OCI-LY1 (cell line): Measurements from ENCODE around the gene ALG3.

Experiments used
- H2AFZ ChIP-seq: fragments of 200-600 bp; sonication (generic), shearing (Covaris generic); 2 replicates; pipeline ENCODE4 v1.6.0; 2014; ENCODE audit warnings: antibody characterized with exemption, mild to moderate bottlenecking, low read length
- H3F3A ChIP-seq: fragments of 200-600 bp; sonication (generic), shearing (Covaris generic); 2 replicates; pipeline ENCODE4 v1.6.0; 2014; ENCODE audit warnings: mild to moderate bottlenecking, antibody characterized with exemption, low read length, moderate library complexity; ENCODE audit not compliant: insufficient read depth
- H3K27ac ChIP-seq: fragments of 200-600 bp; sonication (generic); 2 replicates; pipeline ENCODE4 v1.5.1; 2014; ENCODE audit warnings: low read length, mixed run types, mild to moderate bottlenecking, low read depth; ENCODE audit not compliant: poor library complexity, severe bottlenecking
- H3K27me3 ChIP-seq: fragments of 200-600 bp; sonication (generic); 2 replicates; pipeline ENCODE4 v1.6.0; 2014; ENCODE audit warnings: antibody characterized with exemption, mild to moderate bottlenecking, low read length, moderate library complexity; ENCODE audit not compliant: insufficient read depth
- H3K36me3 ChIP-seq: fragments of 200-600 bp; sonication (generic); 2 replicates; pipeline ENCODE4 v1.6.1; 2014; ENCODE audit warnings: mild to moderate bottlenecking, antibody characterized with exemption, low read length, moderate library complexity, mixed read lengths; ENCODE audit not compliant: insufficient read depth
- H3K4me1 ChIP-seq: fragments of 200-600 bp; sonication (generic); 2 replicates; pipeline ENCODE4 v1.5.1; 2014; ENCODE audit warnings: mild to moderate bottlenecking, low read length, moderate library complexity; ENCODE audit not compliant: insufficient read depth, severe bottlenecking
- H3K4me2 ChIP-seq: fragments of 200-600 bp; sonication (generic), shearing (Covaris generic); 2 replicates; pipeline ENCODE4 v1.6.1; 2014; ENCODE audit warnings: low read length
- H3K4me3 ChIP-seq: fragments of 200-600 bp; sonication (generic); 2 replicates; pipeline ENCODE4 v1.5.1; 2014; ENCODE audit warnings: low read length, low read depth, mild to moderate bottlenecking, mixed read lengths; ENCODE audit not compliant: poor library complexity, severe bottlenecking
- H3K79me2 ChIP-seq: fragments of 200-600 bp; shearing (Covaris generic); 2 replicates; pipeline ENCODE4 v1.6.1; 2016; ENCODE audit warnings: mixed run types, low read length, mixed read lengths; ENCODE audit not compliant: insufficient read depth
- H3K9ac ChIP-seq: fragments of 200-600 bp; sonication (generic), shearing (Covaris generic); 2 replicates; pipeline ENCODE4 v1.6.1; 2014; ENCODE audit warnings: mild to moderate bottlenecking, low read length, mixed read lengths
- H3K9me2 ChIP-seq: fragments of 200-600 bp; sonication (generic), shearing (Covaris generic); 2 replicates; pipeline ENCODE4 v1.6.1; 2014; ENCODE audit warnings: low read depth, mild to moderate bottlenecking, low read length, mixed read lengths
- H3K9me3 ChIP-seq: fragments of 200-600 bp; shearing (Covaris generic); 2 replicates; pipeline ENCODE4 v1.6.1; 2014; ENCODE audit warnings: low read length, mixed read lengths
- H4K20me1 ChIP-seq: fragments of 200-600 bp; sonication (generic), shearing (Covaris generic); 2 replicates; pipeline ENCODE4 v1.6.0; 2016; ENCODE audit warnings: mild to moderate bottlenecking, low read length; ENCODE audit not compliant: insufficient read depth
- EZH2 ChIP-seq: fragments of 200-600 bp; sonication (generic), shearing (Covaris generic); IDR thresholded peaks from 2 replicates; pipeline ENCODE4 v1.8.0; 2017; ENCODE audit warnings: borderline replicate concordance, mixed run types, mild to moderate bottlenecking, antibody characterized with exemption, low read length, moderate library complexity, mixed read lengths
- TF ChIP-seq, protein P1 (sequence below): fragments of 200-600 bp; sonication (generic), shearing (Covaris generic); IDR thresholded peaks from 2 replicates; pipeline ENCODE4 v1.5.1; 2017; ENCODE audit warnings: mild to moderate bottlenecking, antibody characterized with exemption, low read length, moderate library complexity, mixed read lengths

Gene ALG3

DNA sequence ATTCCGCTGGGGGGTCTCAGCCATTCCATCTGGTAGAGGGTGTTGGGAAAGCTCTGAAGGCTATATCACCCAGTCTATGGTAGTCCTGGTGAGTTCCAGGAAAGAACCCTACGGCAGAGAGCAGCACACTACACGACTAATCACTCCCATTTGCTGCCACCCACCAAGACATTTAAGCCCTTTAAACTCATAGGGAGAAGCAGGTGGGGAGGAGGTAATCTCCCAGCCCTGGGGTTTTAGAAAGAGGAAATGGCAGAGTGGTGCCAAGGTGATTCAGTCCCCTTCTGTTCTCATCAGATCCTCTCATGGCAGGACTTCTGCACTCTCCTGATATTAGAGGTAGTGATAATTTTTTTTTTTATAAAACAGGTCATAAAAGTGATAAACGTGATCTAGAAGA, 29.9 kb downstream of the ALG3 start:
- Histone ChIP-seq H3K9ac (no peak overlapping the region), H4K20me1 (no peaks in the 10 kb centered on the region), H3K4me3 (no peak overlapping the region), H3K36me3 (no peaks in the 10 kb centered on the region), H3K4me2 (no peak overlapping the region), H2AFZ (no peak overlapping the region), H3K79me2 (no peaks in the 10 kb centered on the region), H3K4me1 (no peaks in the 10 kb centered on the region), H3K9me3 (no peaks in the 10 kb centered on the region), H3K27ac (no peak overlapping the region), H3K27me3 (peaks cover 7% of the 10 kb centered on the region; the same call in 1 of the 2 replicates), H3F3A (no peaks in the 10 kb centered on the region), H3K9me2 (no peaks in the 10 kb centered on the region)
- TF ChIP-seq EZH2: no peak

DNA sequence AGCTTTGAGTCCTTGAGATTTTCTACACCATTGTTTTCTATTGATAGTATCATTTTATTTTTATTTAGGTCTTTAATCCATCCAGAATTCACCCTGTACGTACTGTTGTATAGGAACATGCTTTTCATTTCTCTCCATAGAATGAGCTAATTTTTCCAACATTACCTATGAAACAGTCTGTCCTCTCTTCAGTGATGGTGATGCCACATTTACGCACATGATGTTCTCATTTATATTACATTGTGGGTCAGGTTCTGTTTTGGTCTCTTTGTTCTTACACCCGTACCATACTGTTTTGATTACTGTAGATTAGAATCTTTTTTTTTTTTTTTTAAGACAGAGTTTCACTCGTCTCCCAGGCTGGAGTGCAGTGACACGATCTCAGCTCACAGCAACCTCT, 37.0 kb downstream of the ALG3 start:
- H3K9me2 ChIP-seq: no peaks in the 10 kb centered on the region
- H3K4me3 ChIP-seq: no peak overlapping the region
- no peaks in the 10 kb centered on the region for H4K20me1 ChIP-seq
- no peak overlapping the region for H2AFZ ChIP-seq
- H3K4me1 ChIP-seq: no peaks in the 10 kb centered on the region
- no peak overlapping the region for H3K4me2 ChIP-seq
- no peak for TF ChIP-seq EZH2
- TF ChIP-seq, protein P1, sequence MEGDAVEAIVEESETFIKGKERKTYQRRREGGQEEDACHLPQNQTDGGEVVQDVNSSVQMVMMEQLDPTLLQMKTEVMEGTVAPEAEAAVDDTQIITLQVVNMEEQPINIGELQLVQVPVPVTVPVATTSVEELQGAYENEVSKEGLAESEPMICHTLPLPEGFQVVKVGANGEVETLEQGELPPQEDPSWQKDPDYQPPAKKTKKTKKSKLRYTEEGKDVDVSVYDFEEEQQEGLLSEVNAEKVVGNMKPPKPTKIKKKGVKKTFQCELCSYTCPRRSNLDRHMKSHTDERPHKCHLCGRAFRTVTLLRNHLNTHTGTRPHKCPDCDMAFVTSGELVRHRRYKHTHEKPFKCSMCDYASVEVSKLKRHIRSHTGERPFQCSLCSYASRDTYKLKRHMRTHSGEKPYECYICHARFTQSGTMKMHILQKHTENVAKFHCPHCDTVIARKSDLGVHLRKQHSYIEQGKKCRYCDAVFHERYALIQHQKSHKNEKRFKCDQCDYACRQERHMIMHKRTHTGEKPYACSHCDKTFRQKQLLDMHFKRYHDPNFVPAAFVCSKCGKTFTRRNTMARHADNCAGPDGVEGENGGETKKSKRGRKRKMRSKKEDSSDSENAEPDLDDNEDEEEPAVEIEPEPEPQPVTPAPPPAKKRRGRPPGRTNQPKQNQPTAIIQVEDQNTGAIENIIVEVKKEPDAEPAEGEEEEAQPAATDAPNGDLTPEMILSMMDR: no peak
- H3K79me2 ChIP-seq: no peaks in the 10 kb centered on the region
- peaks cover 7% of the 10 kb centered on the region; the same call in 1 of the 2 replicates for H3K27me3 ChIP-seq
- H3K9ac ChIP-seq: no peak overlapping the region
- H3K36me3 ChIP-seq: no peaks in the 10 kb centered on the region
- H3F3A ChIP-seq: no peaks in the 10 kb centered on the region
- no peaks in the 10 kb centered on the region for H3K9me3 ChIP-seq
- no peak overlapping the region for H3K27ac ChIP-seq

DNA sequence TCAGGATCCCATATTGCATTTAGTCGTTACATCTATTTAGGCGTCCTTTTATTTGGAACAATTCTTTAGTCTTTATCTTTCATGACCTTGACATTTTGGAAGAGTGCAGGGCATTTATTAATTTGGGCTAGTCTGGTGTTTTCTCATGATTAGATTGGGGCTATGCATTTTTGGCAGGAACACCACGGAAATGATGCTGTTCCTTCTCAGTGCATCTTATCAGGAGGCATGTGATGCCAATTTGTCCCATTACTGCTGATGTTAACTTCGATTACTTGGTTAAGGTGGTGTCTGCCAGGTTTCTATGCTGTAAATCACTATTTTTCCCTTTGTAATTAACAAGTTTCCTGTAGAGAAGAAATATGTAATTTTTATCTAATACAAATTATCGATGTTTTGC, 37.5 kb downstream of the ALG3 start:
- no peaks in the 10 kb centered on the region for H3K36me3 ChIP-seq
- H3K27me3 ChIP-seq: peaks cover 7% of the 10 kb centered on the region; the same call in 1 of the 2 replicates
- H2AFZ ChIP-seq: no peak overlapping the region
- no peaks in the 10 kb centered on the region for H3K4me1 ChIP-seq
- no peaks in the 10 kb centered on the region for H3F3A ChIP-seq
- no peaks in the 10 kb centered on the region for H3K9me3 ChIP-seq
- no peak overlapping the region for H3K4me2 ChIP-seq
- no peaks in the 10 kb centered on the region for H4K20me1 ChIP-seq
- H3K9ac ChIP-seq: no peak overlapping the region
- H3K27ac ChIP-seq: no peak overlapping the region
- no peak overlapping the region for H3K4me3 ChIP-seq
- no peaks in the 10 kb centered on the region for H3K9me2 ChIP-seq
- no peak for TF ChIP-seq EZH2
- TF ChIP-seq, protein P1: no peak
- H3K79me2 ChIP-seq: no peaks in the 10 kb centered on the region

DNA sequence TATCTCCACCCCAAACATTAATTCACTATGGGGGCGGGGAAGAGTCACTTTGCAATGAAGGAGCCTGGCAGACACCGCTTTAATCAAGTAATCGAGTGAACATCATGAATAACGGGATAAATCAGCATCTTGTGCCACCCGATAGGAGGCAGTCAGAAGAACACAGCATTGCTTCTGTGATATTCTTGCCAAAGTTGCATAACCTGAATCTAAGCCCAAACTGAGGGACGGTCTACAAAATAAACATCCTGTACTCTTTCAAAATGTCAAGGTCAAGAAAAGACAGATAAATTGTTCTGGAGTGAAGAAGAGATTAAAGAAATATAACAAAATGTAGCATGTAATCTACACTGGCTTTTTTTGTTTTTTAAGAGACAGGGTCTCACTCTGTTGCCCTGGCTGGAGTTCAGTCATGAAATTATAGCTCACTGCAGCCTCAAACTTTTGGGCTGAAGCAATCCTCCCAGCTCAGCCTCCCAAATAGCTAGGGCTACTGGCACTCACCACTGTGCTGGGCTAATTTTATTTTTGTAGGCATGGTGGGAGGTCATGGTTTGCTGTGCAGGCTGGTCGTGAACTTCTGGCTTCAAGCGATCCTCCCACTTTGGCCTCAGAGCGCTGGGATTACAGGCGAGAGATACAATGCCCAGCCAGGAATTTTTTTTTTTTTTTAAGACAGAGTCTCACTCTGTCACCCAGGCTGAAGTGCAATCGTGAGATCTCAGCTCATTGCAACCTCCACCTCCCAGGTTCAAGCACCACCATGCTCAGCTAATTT, 39.4 kb downstream of the ALG3 start:
- Histone ChIP-seq H3F3A (no peaks in the 10 kb centered on the region), H3K9me3 (no peaks in the 10 kb centered on the region), H3K4me2 (no peak overlapping the region), H3K9me2 (no peaks in the 10 kb centered on the region), H4K20me1 (no peaks in the 10 kb centered on the region), H3K36me3 (no peaks in the 10 kb centered on the region), H3K27ac (no peak overlapping the region), H3K4me3 (no peak overlapping the region), H3K4me1 (no peaks in the 10 kb centered on the region), H2AFZ (no peak overlapping the region), H3K79me2 (no peaks in the 10 kb centered on the region), H3K9ac (no peak overlapping the region), H3K27me3 (0 out of 2 replicates have a peak, but pooled peaks cover 6% of the 10 kb centered on the region)
- TF ChIP-seq, protein P1: no peak
- no peak for TF ChIP-seq EZH2
